Measurements from ENCODE around the gene AFP. TPM values are rescaled to one million over a fixed set of nuclear protein-coding genes. Genes with fewer than 3 reads are reported as not detected.

AFP gene
- total RNA-seq, 1 donor from 2014 or later: not detected

DNA sequence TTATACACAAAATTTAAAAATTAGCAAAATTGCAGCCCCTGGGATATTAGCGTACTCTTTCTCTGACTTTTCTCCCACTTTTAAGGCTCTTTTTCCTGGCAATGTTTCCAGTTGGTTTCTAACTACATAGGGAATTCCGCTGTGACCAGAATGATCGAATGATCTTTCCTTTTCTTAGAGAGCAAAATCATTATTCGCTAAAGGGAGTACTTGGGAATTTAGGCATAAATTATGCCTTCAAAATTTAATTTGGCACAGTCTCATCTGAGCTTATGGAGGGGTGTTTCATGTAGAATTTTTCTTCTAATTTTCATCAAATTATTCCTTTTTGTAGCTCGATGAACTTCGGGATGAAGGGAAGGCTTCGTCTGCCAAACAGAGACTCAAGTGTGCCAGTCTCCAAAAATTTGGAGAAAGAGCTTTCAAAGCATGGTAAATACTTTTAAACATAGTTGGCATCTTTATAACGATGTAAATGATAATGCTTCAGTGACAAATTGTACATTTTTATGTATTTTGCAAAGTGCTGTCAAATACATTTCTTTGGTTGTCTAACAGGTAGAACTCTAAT is 26.0 kb upstream of the AFP start:
- H3K27ac Mint-ChIP-seq (ENCODE audit: unreplicated experiment): no peak overlapping the region

DNA sequence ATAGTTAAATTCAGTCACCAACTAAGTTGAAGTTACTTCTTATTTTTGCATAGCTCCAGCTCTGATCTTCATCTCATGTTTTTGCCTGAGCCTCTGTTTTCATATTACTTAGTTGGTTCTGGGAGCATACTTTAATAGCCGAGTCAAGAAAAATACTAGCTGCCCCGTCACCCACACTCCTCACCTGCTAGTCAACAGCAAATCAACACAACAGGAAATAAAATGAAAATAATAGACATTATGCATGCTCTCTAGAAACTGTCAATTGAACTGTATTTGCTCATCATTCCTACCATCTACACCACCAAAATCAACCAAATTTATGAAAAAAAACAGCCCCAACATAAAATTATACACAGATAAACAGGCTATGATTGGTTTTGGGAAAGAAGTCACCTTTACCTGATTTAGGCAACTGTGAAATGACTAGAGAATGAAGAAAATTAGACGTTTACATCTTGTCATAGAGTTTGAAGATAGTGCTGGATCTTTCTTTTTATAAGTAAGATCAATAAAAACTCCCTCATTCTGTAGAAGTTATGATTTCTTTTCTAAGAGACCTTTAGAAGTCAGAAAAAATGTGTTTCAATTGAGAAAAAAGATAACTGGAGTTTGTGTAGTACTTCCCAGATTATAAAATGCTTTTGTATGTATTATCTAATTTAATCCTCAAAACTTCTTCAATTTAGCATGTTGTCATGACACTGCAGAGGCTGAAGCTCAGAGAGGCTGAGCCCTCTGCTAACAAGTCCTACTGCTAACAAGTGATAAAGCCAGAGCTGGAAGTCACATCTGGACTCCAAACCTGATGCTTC is 24.9 kb upstream of the AFP start:
- TF ChIP-seq, protein P1, sequence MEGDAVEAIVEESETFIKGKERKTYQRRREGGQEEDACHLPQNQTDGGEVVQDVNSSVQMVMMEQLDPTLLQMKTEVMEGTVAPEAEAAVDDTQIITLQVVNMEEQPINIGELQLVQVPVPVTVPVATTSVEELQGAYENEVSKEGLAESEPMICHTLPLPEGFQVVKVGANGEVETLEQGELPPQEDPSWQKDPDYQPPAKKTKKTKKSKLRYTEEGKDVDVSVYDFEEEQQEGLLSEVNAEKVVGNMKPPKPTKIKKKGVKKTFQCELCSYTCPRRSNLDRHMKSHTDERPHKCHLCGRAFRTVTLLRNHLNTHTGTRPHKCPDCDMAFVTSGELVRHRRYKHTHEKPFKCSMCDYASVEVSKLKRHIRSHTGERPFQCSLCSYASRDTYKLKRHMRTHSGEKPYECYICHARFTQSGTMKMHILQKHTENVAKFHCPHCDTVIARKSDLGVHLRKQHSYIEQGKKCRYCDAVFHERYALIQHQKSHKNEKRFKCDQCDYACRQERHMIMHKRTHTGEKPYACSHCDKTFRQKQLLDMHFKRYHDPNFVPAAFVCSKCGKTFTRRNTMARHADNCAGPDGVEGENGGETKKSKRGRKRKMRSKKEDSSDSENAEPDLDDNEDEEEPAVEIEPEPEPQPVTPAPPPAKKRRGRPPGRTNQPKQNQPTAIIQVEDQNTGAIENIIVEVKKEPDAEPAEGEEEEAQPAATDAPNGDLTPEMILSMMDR (IDR thresholded peaks at IDR 0.05; ENCODE audit: partially characterized antibody, unreplicated experiment): no peak
- H3K4me1 Mint-ChIP-seq (ENCODE audit: low read depth, unreplicated experiment): no peaks in the 10 kb centered on the region
- H3K27me3 Mint-ChIP-seq (ENCODE audit: unreplicated experiment): no peaks in the 10 kb centered on the region

More for the DNA sequence above, 26.0 kb upstream of the AFP start:
- H3K4me3 Mint-ChIP-seq (ENCODE audit: unreplicated experiment): no peak overlapping the region
- TF ChIP-seq, protein P1 (IDR thresholded peaks at IDR 0.05; ENCODE audit: partially characterized antibody, unreplicated experiment): no peak
- no peaks in the 10 kb centered on the region for H3K36me3 Mint-ChIP-seq (ENCODE audit: unreplicated experiment)
- DNase-seq: no peak
- no peaks in the 10 kb centered on the region for H3K4me1 Mint-ChIP-seq (ENCODE audit: low read depth, unreplicated experiment)
- H3K27me3 Mint-ChIP-seq (ENCODE audit: unreplicated experiment): no peaks in the 10 kb centered on the region
- no peaks in the 10 kb centered on the region for H3K9me3 Mint-ChIP-seq (ENCODE audit: unreplicated experiment)

DNA sequence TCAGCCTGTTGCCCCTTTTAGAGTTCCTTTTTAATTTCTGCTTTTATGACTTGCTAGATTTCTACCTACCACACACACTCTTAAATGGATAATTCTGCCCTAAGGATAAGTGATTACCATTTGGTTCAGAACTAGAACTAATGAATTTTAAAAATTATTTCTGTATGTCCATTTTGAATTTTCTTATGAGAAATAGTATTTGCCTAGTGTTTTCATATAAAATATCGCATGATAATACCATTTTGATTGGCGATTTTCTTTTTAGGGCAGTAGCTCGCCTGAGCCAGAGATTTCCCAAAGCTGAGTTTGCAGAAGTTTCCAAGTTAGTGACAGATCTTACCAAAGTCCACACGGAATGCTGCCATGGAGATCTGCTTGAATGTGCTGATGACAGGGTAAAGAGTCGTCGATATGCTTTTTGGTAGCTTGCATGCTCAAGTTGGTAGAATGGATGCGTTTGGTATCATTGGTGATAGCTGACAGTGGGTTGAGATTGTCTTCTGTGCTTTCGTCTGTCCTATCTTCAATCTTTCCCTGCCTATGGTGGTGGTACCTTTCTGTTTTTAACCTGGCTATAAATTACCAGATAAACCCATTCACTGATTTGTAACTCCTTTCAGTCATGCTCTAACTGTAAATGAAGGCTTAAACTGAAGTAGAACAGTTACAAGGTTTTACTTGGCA is 24.1 kb upstream of the AFP start:
- H3K4me1 Mint-ChIP-seq (ENCODE audit: low read depth, unreplicated experiment): no peaks in the 10 kb centered on the region
- no peaks in the 10 kb centered on the region for H3K27me3 Mint-ChIP-seq (ENCODE audit: unreplicated experiment)
- TF ChIP-seq, protein P1 (IDR thresholded peaks at IDR 0.05; ENCODE audit: partially characterized antibody, unreplicated experiment): no peak
- no peaks in the 10 kb centered on the region for H3K36me3 Mint-ChIP-seq (ENCODE audit: unreplicated experiment)
- no peaks in the 10 kb centered on the region for H3K9me3 Mint-ChIP-seq (ENCODE audit: unreplicated experiment)
- no peak for DNase-seq
- H3K27ac Mint-ChIP-seq (ENCODE audit: unreplicated experiment): no peak overlapping the region
- H3K4me3 Mint-ChIP-seq (ENCODE audit: unreplicated experiment): no peak overlapping the region

More for the DNA sequence above, 24.9 kb upstream of the AFP start:
- H3K4me3 Mint-ChIP-seq (ENCODE audit: unreplicated experiment): no peak overlapping the region
- DNase-seq: no peak
- no peaks in the 10 kb centered on the region for H3K36me3 Mint-ChIP-seq (ENCODE audit: unreplicated experiment)
- no peak overlapping the region for H3K27ac Mint-ChIP-seq (ENCODE audit: unreplicated experiment)
- H3K9me3 Mint-ChIP-seq (ENCODE audit: unreplicated experiment): no peaks in the 10 kb centered on the region

DNA sequence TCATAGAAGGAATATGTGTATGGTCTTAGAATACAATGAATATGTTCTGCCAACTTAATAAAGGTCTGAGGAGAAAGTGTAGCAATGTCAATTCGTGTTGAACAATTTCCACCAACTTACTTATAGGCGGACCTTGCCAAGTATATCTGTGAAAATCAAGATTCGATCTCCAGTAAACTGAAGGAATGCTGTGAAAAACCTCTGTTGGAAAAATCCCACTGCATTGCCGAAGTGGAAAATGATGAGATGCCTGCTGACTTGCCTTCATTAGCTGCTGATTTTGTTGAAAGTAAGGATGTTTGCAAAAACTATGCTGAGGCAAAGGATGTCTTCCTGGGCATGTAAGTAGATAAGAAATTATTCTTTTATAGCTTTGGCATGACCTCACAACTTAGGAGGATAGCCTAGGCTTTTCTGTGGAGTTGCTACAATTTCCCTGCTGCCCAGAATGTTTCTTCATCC is 22.7 kb upstream of the AFP start:
- Mint-ChIP-seq H3K9me3 (ENCODE audit: unreplicated experiment) (no peaks in the 10 kb centered on the region), H3K27me3 (ENCODE audit: unreplicated experiment) (no peaks in the 10 kb centered on the region), H3K4me3 (ENCODE audit: unreplicated experiment) (no peak overlapping the region), H3K27ac (ENCODE audit: unreplicated experiment) (no peak overlapping the region), H3K36me3 (ENCODE audit: unreplicated experiment) (no peaks in the 10 kb centered on the region), H3K4me1 (ENCODE audit: low read depth, unreplicated experiment) (no peaks in the 10 kb centered on the region)
- no peak for DNase-seq
- TF ChIP-seq, protein P1 (IDR thresholded peaks at IDR 0.05; ENCODE audit: partially characterized antibody, unreplicated experiment): no peak
